OCI-LY1 (cell line): Measurements from ENCODE around the gene COG2.

Experiments used
- H2AFZ ChIP-seq: fragments of 200-600 bp; sonication (generic), shearing (Covaris generic); 2 replicates; pipeline ENCODE4 v1.6.0; 2014; ENCODE audit warnings: antibody characterized with exemption, mild to moderate bottlenecking, low read length
- H3F3A ChIP-seq: fragments of 200-600 bp; sonication (generic), shearing (Covaris generic); 2 replicates; pipeline ENCODE4 v1.6.0; 2014; ENCODE audit warnings: mild to moderate bottlenecking, antibody characterized with exemption, low read length, moderate library complexity; ENCODE audit not compliant: insufficient read depth
- H3K27ac ChIP-seq: fragments of 200-600 bp; sonication (generic); 2 replicates; pipeline ENCODE4 v1.5.1; 2014; ENCODE audit warnings: low read length, mixed run types, mild to moderate bottlenecking, low read depth; ENCODE audit not compliant: poor library complexity, severe bottlenecking
- H3K27me3 ChIP-seq: fragments of 200-600 bp; sonication (generic); 2 replicates; pipeline ENCODE4 v1.6.0; 2014; ENCODE audit warnings: antibody characterized with exemption, mild to moderate bottlenecking, low read length, moderate library complexity; ENCODE audit not compliant: insufficient read depth
- H3K36me3 ChIP-seq: fragments of 200-600 bp; sonication (generic); 2 replicates; pipeline ENCODE4 v1.6.1; 2014; ENCODE audit warnings: mild to moderate bottlenecking, antibody characterized with exemption, low read length, moderate library complexity, mixed read lengths; ENCODE audit not compliant: insufficient read depth
- H3K4me1 ChIP-seq: fragments of 200-600 bp; sonication (generic); 2 replicates; pipeline ENCODE4 v1.5.1; 2014; ENCODE audit warnings: mild to moderate bottlenecking, low read length, moderate library complexity; ENCODE audit not compliant: insufficient read depth, severe bottlenecking
- H3K4me2 ChIP-seq: fragments of 200-600 bp; sonication (generic), shearing (Covaris generic); 2 replicates; pipeline ENCODE4 v1.6.1; 2014; ENCODE audit warnings: low read length
- H3K4me3 ChIP-seq: fragments of 200-600 bp; sonication (generic); 2 replicates; pipeline ENCODE4 v1.5.1; 2014; ENCODE audit warnings: low read length, low read depth, mild to moderate bottlenecking, mixed read lengths; ENCODE audit not compliant: poor library complexity, severe bottlenecking
- H3K79me2 ChIP-seq: fragments of 200-600 bp; shearing (Covaris generic); 2 replicates; pipeline ENCODE4 v1.6.1; 2016; ENCODE audit warnings: mixed run types, low read length, mixed read lengths; ENCODE audit not compliant: insufficient read depth
- H3K9ac ChIP-seq: fragments of 200-600 bp; sonication (generic), shearing (Covaris generic); 2 replicates; pipeline ENCODE4 v1.6.1; 2014; ENCODE audit warnings: mild to moderate bottlenecking, low read length, mixed read lengths
- H3K9me2 ChIP-seq: fragments of 200-600 bp; sonication (generic), shearing (Covaris generic); 2 replicates; pipeline ENCODE4 v1.6.1; 2014; ENCODE audit warnings: low read depth, mild to moderate bottlenecking, low read length, mixed read lengths
- H3K9me3 ChIP-seq: fragments of 200-600 bp; shearing (Covaris generic); 2 replicates; pipeline ENCODE4 v1.6.1; 2014; ENCODE audit warnings: low read length, mixed read lengths
- H4K20me1 ChIP-seq: fragments of 200-600 bp; sonication (generic), shearing (Covaris generic); 2 replicates; pipeline ENCODE4 v1.6.0; 2016; ENCODE audit warnings: mild to moderate bottlenecking, low read length; ENCODE audit not compliant: insufficient read depth
- CTCF ChIP-seq: fragments of 200-600 bp; sonication (generic), shearing (Covaris generic); IDR thresholded peaks from 2 replicates; pipeline ENCODE4 v1.5.1; 2017; ENCODE audit warnings: mild to moderate bottlenecking, antibody characterized with exemption, low read length, moderate library complexity, mixed read lengths
- EZH2 ChIP-seq: fragments of 200-600 bp; sonication (generic), shearing (Covaris generic); IDR thresholded peaks from 2 replicates; pipeline ENCODE4 v1.8.0; 2017; ENCODE audit warnings: borderline replicate concordance, mixed run types, mild to moderate bottlenecking, antibody characterized with exemption, low read length, moderate library complexity, mixed read lengths

Gene COG2

GRCh38 chr1:230684146-230684545, 41.9 kb downstream of the COG2 start:
- H3K79me2 ChIP-seq, result no peaks in the 10 kb centered on the region
- H3K9me2 ChIP-seq, result no peaks in the 10 kb centered on the region
- H2AFZ ChIP-seq, result no peak overlapping the region
- no peaks in the 10 kb centered on the region for H3F3A ChIP-seq
- H3K36me3 ChIP-seq, result peaks cover 96% of the 10 kb centered on the region
- H3K4me2 ChIP-seq, result no peak overlapping the region
- no peak overlapping the region for H3K9ac ChIP-seq
- no peaks in the 10 kb centered on the region for H3K4me1 ChIP-seq
- H3K27me3 ChIP-seq, result no peaks in the 10 kb centered on the region
- H4K20me1 ChIP-seq, result no peaks in the 10 kb centered on the region
- no peaks in the 10 kb centered on the region for H3K9me3 ChIP-seq
- H3K4me3 ChIP-seq, result no peak overlapping the region
- TF ChIP-seq EZH2, result no peak
- TF ChIP-seq CTCF, result no peak
- no peak overlapping the region for H3K27ac ChIP-seq

- no peaks in the 10 kb centered on the region for H4K20me1 ChIP-seq
- peaks cover 96% of the 10 kb centered on the region for H3K36me3 ChIP-seq
- no peaks in the 10 kb centered on the region for H3K9me2 ChIP-seq
- no peaks in the 10 kb centered on the region for H3K9me3 ChIP-seq
- no peak overlapping the region for H2AFZ ChIP-seq
- H3F3A ChIP-seq, result no peaks in the 10 kb centered on the region
- H3K9ac ChIP-seq, result no peak overlapping the region
- no peak overlapping the region for H3K27ac ChIP-seq
- H3K79me2 ChIP-seq, result no peaks in the 10 kb centered on the region
- TF ChIP-seq CTCF (no peak), EZH2 (no peak)
- no peaks in the 10 kb centered on the region for H3K4me1 ChIP-seq
- H3K4me2 ChIP-seq, result no peak overlapping the region
- no peak overlapping the region for H3K4me3 ChIP-seq
- no peaks in the 10 kb centered on the region for H3K27me3 ChIP-seq
These were observed 42.7 kb downstream of the COG2 start for GRCh38 chr1:230684998-230685397.

DNA sequence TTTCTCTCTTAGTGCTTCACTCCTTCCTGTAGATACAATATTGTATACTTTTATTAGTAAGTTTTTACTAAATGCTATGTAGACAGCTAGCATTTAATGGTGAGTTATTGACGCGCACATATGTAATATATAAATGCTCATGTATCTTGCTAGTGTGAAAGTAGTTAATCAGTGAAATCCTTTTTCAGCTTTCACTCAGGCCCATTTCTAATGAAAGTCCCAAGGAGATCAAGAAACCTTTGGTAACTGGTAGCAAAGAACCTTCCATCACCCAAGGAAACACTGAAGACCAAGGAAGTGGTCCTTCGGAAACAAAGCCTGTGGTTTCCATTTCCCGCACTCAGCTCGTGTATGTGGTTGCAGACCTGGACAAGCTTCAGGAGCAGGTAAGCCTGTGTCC, 44.5 kb downstream of the COG2 start:
- H3K36me3 ChIP-seq, result peaks cover 94% of the 10 kb centered on the region
- no peaks in the 10 kb centered on the region for H3K9me2 ChIP-seq
- H3F3A ChIP-seq, result no peaks in the 10 kb centered on the region
- no peaks in the 10 kb centered on the region for H3K79me2 ChIP-seq
- H3K9ac ChIP-seq, result no peak overlapping the region
- TF ChIP-seq EZH2, result no peak
- no peak for TF ChIP-seq CTCF
- H3K27ac ChIP-seq, result no peak overlapping the region
- no peaks in the 10 kb centered on the region for H3K9me3 ChIP-seq
- H3K4me2 ChIP-seq, result no peak overlapping the region
- H2AFZ ChIP-seq, result no peak overlapping the region
- H4K20me1 ChIP-seq, result no peaks in the 10 kb centered on the region
- H3K4me3 ChIP-seq, result no peak overlapping the region
- H3K27me3 ChIP-seq, result no peaks in the 10 kb centered on the region
- no peaks in the 10 kb centered on the region for H3K4me1 ChIP-seq
